GM12878 (cell line): Measurements from ENCODE around the gene ELSPBP1. TPM values are rescaled to one million over a fixed set of nuclear protein-coding genes. Genes with fewer than 3 reads are reported as not detected.

ENCODE experiments used
- ATAC-seq: fragments of 200-7000 bp; cut with Tn5 transposase; 3 replicates; pipeline ENCODE4 v1.9.1; 2020; ENCODE audit warnings: mild to moderate bottlenecking, moderate library complexity
- BruUV-seq: library from RNA; stranded (reverse); fragments of 400-500 nt; replicated peaks from 2 replicates; lab custom pipeline; 2021; lab: Mats Ljungman, UMichigan
- CTCF ChIA-PET: fragments of 300-600 bp; sonication (Branson Sonifier 250); formaldehyde crosslinking; extraction: SDS; loops from one replicate; lab custom pipeline; 2021; ENCODE audit warnings: inconsistent platforms; lab: Yijun Ruan, JAX
- POLR2A ChIA-PET: fragments of 350-600 bp; formaldehyde crosslinking; extraction: SDS; loops from one replicate; lab custom pipeline; 2021; ENCODE audit warnings: inconsistent platforms; lab: Charles Lee
- RAD21 ChIA-PET: fragments of 300-600 bp; sonication (Branson Sonifier 250); formaldehyde crosslinking; loops from one replicate; lab custom pipeline; 2023; ENCODE audit warnings: antibody characterized with exemption; ENCODE audit not compliant: unreplicated experiment; lab: Charles Lee
- SMC1A ChIA-PET: fragments of 300-600 bp; sonication (Branson Sonifier 250); formaldehyde crosslinking; loops from one replicate; lab custom pipeline; 2023; ENCODE audit not compliant: unreplicated experiment, uncharacterized antibody; lab: Charles Lee
- DNase-seq: peaks from one replicate; pipeline ENCODE4 v3.0.0-alpha.2; 2011; ENCODE audit warnings: low read depth, low spot score
- FAIRE-seq: peaks from 3 replicates; lab custom pipeline; 2011; peaks lifted over from hg19 to GRCh38; lab: Jason Lieb, UNC
- H2AFZ ChIP-seq: 2 replicates; pipeline ENCODE4 v1.6.0; 2011; ENCODE audit warnings: low read depth, low read length, control low read depth; ENCODE audit not compliant: control insufficient read depth
- H3K27ac ChIP-seq: 2 replicates; pipeline ENCODE4 v1.5.1; 2011; ENCODE audit warnings: control low read depth; ENCODE audit not compliant: control insufficient read depth, insufficient read depth
- H3K27me3 ChIP-seq, 2 experiments: replicated peaks in 1 of 2; 2 replicates each; pipeline versions ENCODE4 v1.6.0 to v1.6.1; 2011; ENCODE audit warnings: low read length in 1 of 2; ENCODE audit not compliant: control insufficient read depth in 2 of 2, insufficient read depth in 2 of 2
- H3K36me3 ChIP-seq, 2 experiments: 2 replicates each; pipeline ENCODE4 v1.5.1; 2011; ENCODE audit warnings: low read length in 1 of 2; ENCODE audit not compliant: control insufficient read depth in 2 of 2, insufficient read depth in 2 of 2
- H3K4me1 ChIP-seq: 2 replicates; pipeline ENCODE4 v1.6.1; 2011; ENCODE audit warnings: mild to moderate bottlenecking, low read length, moderate library complexity, mixed read lengths; ENCODE audit not compliant: control insufficient read depth, insufficient read depth
- H3K4me2 ChIP-seq: 2 replicates; pipeline ENCODE4 v1.6.0; 2011; ENCODE audit warnings: control low read depth; ENCODE audit not compliant: control insufficient read depth, insufficient read depth
- H3K4me3 ChIP-seq: fragments of 200-600 bp; sonication (generic); 2 replicates; pipeline ENCODE4 v1.5.1; 2016
- H3K79me2 ChIP-seq: 2 replicates; pipeline ENCODE4 v1.6.0; 2011; ENCODE audit warnings: low read length; ENCODE audit not compliant: control insufficient read depth, insufficient read depth
- H3K9ac ChIP-seq: 2 replicates; pipeline ENCODE4 v1.8.0; 2011; ENCODE audit warnings: low read length, control low read depth, mixed read lengths; ENCODE audit not compliant: control insufficient read depth, insufficient read depth
- H3K9me3 ChIP-seq: replicated peaks from 3 replicates; pipeline ENCODE4 v1.5.1; 2011; ENCODE audit warnings: mild to moderate bottlenecking, low read length; ENCODE audit not compliant: control insufficient read depth, insufficient read depth
- H4K20me1 ChIP-seq: 2 replicates; pipeline ENCODE4 v1.6.0; 2011; ENCODE audit not compliant: control insufficient read depth, insufficient read depth
- ASH2L ChIP-seq: fragments of 300-600, 200-600 bp; sonication (generic); IDR thresholded peaks from 2 replicates; pipeline ENCODE4 v1.6.1; 2017; ENCODE audit warnings: low read depth, mild to moderate bottlenecking, borderline replicate concordance
- ATF7 ChIP-seq: fragments of 450-650 bp; IDR thresholded peaks from 2 replicates; pipeline ENCODE4 v1.6.1; 2016; ENCODE audit warnings: low read depth, mild to moderate bottlenecking
- BHLHE40 ChIP-seq, 2 experiments: fragments of 450-650 bp in 1 of 2; IDR thresholded peaks; 2 replicates each; pipeline ENCODE4 v1.6.1; 2011 to 2017; ENCODE audit warnings: low read depth in 2 of 2, borderline replicate concordance in 1 of 2, improper control_type of control experiment in 1 of 2, low read length in 1 of 2, mild to moderate bottlenecking in 1 of 2
- DPF2 ChIP-seq: fragments of 450-650 bp; IDR thresholded peaks from 2 replicates; pipeline ENCODE4 v1.6.1; 2017; ENCODE audit warnings: mild to moderate bottlenecking
- HDGF ChIP-seq: fragments of 450-650 bp; IDR thresholded peaks from 2 replicates; pipeline ENCODE4 v1.6.1; 2016; ENCODE audit warnings: antibody characterized with exemption
- KAT2A ChIP-seq: conservative IDR thresholded peaks from 2 replicates; pipeline ENCODE4 v1.6.1; 2011; ENCODE audit warnings: low read depth, low read length; ENCODE audit not compliant: control insufficient read depth
- MTA2 ChIP-seq: fragments of 450-650 bp; IDR thresholded peaks from 2 replicates; pipeline ENCODE4 v1.6.1; 2016; ENCODE audit warnings: low read depth, mild to moderate bottlenecking, moderate library complexity
- MYB ChIP-seq: fragments of 150-350 bp; IDR thresholded peaks from 2 replicates; pipeline ENCODE4 v1.6.1; 2014; ENCODE audit warnings: mild to moderate bottlenecking, low read depth, low read length, borderline replicate concordance
- NFIC ChIP-seq: IDR thresholded peaks from 2 replicates; pipeline ENCODE4 v1.6.1; 2012; ENCODE audit warnings: low read depth, mild to moderate bottlenecking, inconsistent platforms, low read length, moderate library complexity
- NR2C2 ChIP-seq: IDR thresholded peaks from 2 replicates; pipeline ENCODE4 v1.6.1; 2011; ENCODE audit warnings: borderline replicate concordance, low read depth; ENCODE audit not compliant: control insufficient read depth, insufficient read length
- PAX5 ChIP-seq: IDR thresholded peaks from 2 replicates; pipeline ENCODE4 v1.6.1; 2011; ENCODE audit warnings: low read depth, low read length, borderline replicate concordance
- RELA ChIP-seq: fragments of 450-650 bp; IDR thresholded peaks from 2 replicates; pipeline ENCODE4 v1.8.0; 2014; ENCODE audit warnings: borderline replicate concordance; ENCODE audit not compliant: partially characterized antibody
- RFX5 ChIP-seq: IDR thresholded peaks from 2 replicates; pipeline ENCODE4 v1.6.1; 2011; ENCODE audit warnings: low read depth, low read length, improper control_type of control experiment
- SIX5 ChIP-seq: IDR thresholded peaks from 2 replicates; pipeline ENCODE4 v1.6.1; 2011; ENCODE audit warnings: mild to moderate bottlenecking, low read depth, low read length, moderate library complexity; ENCODE audit not compliant: severe bottlenecking
- SREBF1 ChIP-seq: IDR thresholded peaks from 2 replicates; pipeline ENCODE4 v1.6.1; 2012; ENCODE audit warnings: mild to moderate bottlenecking, low read length
- TBL1XR1 ChIP-seq: IDR thresholded peaks from 2 replicates; pipeline ENCODE4 v1.6.1; 2012; ENCODE audit warnings: low read depth, low read length, improper control_type of control experiment
- WGBS: methylation state at CpG from one replicate; pipeline ENCODE4 v1.1.6; 2016; ENCODE audit warnings: low lambda C conversion rate; ENCODE audit not compliant: insufficient replicate concordance, insufficient coverage; ENCODE audit errors: missing lambda C conversion rate; 5-methylcytosine and 5-hydroxymethylcytosine counted together
- in situ Hi-C: fragments of 300-500 bp; cut with MboI; formaldehyde crosslinking; loops from 9 replicates; pipeline ENCODE4 v1.14.3; 2018; ENCODE audit warnings: mixed read lengths
- intact Hi-C: fragments of 100-400 bp; cut with micrococcal nuclease; formaldehyde crosslinking; loops from one replicate; pipeline ENCODE4 v1.14.2; 2022; ENCODE audit not compliant: unreplicated experiment
- polyA plus RNA-seq, 11 experiments: library from polyadenylated mRNA; depleted of rRNA in 4 of 11; unstranded in 6 of 11; stranded (reverse) in 5 of 11; fragments of >200 nt; fragmentation: Nextera tagmentation in 4 of 11; fragmentation: Illumina TruSeq in 1 of 11; extraction: Ambion mirVana in 4 of 11; extraction: Trizol in 1 of 11; gene quantifications; 1 replicate in 1 of 11; 2 replicates in 10 of 11; pipeline versions ENCODE4 v1.2.1 to v1.2.3, GENCODE V29; 2011 to 2016; ENCODE audit warnings: inconsistent platforms in 2 of 11, missing spikeins in 2 of 11, low read depth in 1 of 11
- total RNA-seq, 4 experiments: library from RNA; depleted of rRNA in 3 of 4; stranded (reverse); fragments of >200 nt in 3 of 4; fragmentation: Illumina TruSeq in 1 of 4; extraction: Trizol in 1 of 4; gene quantifications; 2 replicates each; pipeline versions ENCODE4 v1.2.1 to v1.2.3, GENCODE V29; 2013 to 2021
- TF ChIP-seq, protein P1 (sequence below): fragments of 450-650 bp; formaldehyde crosslinking; IDR thresholded peaks from 2 replicates; pipeline ENCODE4 v1.4.0; 2020; ENCODE audit warnings: mild to moderate bottlenecking, moderate library complexity
- TF ChIP-seq, protein P2 (sequence below): IDR thresholded peaks from 2 replicates; pipeline ENCODE4 v1.6.1; 2011; ENCODE audit warnings: low read depth, mild to moderate bottlenecking, low read length, moderate library complexity, borderline replicate concordance; ENCODE audit errors: extremely low read depth
- TF ChIP-seq, protein P3 (sequence below): fragments of 150-350 bp; IDR thresholded peaks from 2 replicates; pipeline ENCODE4 v1.6.1; 2016; ENCODE audit warnings: low read depth, low read length

ELSPBP1 gene
- total and polyA plus RNA-seq, 10 of the 15 experiments (the other 5 are each of a cell fraction or from before 2014, with no cell fraction given): not detected

DNA sequence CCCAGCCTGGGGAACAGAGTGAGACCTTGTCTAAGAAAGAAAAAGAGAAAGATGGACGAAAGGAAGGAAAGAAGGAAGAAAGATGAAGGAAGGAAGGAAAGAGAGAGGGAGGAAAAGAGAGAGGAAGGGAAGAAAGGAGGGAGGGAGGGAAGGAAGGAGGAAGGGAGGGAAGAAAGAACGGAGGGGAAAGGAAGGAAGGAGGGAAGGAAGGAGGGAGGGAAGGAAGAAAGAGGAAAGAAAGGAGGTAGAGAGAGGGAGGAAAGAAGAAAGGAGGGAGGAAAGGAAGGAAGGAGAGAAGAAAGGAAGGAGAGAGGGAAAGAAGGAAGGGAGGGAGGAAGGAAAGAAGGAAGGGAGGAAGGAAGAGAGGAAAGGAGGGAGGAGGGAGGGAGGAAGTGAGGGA, 28.6 kb downstream of the ELSPBP1 start:
- ChIA-PET POLR2A (no interaction called here), RAD21 (no interaction called here)
- Histone ChIP-seq H3K4me3 (no peak overlapping the region), H2AFZ (no peak overlapping the region), H3K4me1 (no peaks in the 10 kb centered on the region), H3K4me2 (no peak overlapping the region), H3K36me3 (no peaks in the 10 kb centered on the region), H3K27me3 (no peaks in the 10 kb centered on the region)
- intact Hi-C loops: no loop called here
- no peak for TF ChIP-seq HDGF
- no peak for TF ChIP-seq TBL1XR1
- TF ChIP-seq, protein P1, sequence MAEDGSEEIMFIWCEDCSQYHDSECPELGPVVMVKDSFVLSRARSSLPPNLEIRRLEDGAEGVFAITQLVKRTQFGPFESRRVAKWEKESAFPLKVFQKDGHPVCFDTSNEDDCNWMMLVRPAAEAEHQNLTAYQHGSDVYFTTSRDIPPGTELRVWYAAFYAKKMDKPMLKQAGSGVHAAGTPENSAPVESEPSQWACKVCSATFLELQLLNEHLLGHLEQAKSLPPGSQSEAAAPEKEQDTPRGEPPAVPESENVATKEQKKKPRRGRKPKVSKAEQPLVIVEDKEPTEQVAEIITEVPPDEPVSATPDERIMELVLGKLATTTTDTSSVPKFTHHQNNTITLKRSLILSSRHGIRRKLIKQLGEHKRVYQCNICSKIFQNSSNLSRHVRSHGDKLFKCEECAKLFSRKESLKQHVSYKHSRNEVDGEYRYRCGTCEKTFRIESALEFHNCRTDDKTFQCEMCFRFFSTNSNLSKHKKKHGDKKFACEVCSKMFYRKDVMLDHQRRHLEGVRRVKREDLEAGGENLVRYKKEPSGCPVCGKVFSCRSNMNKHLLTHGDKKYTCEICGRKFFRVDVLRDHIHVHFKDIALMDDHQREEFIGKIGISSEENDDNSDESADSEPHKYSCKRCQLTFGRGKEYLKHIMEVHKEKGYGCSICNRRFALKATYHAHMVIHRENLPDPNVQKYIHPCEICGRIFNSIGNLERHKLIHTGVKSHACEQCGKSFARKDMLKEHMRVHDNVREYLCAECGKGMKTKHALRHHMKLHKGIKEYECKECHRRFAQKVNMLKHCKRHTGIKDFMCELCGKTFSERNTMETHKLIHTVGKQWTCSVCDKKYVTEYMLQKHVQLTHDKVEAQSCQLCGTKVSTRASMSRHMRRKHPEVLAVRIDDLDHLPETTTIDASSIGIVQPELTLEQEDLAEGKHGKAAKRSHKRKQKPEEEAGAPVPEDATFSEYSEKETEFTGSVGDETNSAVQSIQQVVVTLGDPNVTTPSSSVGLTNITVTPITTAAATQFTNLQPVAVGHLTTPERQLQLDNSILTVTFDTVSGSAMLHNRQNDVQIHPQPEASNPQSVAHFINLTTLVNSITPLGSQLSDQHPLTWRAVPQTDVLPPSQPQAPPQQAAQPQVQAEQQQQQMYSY: no peak
- TF ChIP-seq NR2C2: no peak
- no peak for TF ChIP-seq PAX5
- no peak for TF ChIP-seq ASH2L
- TF ChIP-seq, protein P2, sequence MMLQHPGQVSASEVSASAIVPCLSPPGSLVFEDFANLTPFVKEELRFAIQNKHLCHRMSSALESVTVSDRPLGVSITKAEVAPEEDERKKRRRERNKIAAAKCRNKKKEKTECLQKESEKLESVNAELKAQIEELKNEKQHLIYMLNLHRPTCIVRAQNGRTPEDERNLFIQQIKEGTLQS: no peak
- TF ChIP-seq RELA: no peak
- TF ChIP-seq KAT2A: no peak
- no peak for TF ChIP-seq NFIC
- no peak for TF ChIP-seq BHLHE40 (IDR thresholded peaks at IDR 0.05; ENCODE audit: borderline replicate concordance in 1 of 2, low read depth in 2 of 2, low read length in 1 of 2)
- TF ChIP-seq MYB: no peak
- TF ChIP-seq, protein P3, sequence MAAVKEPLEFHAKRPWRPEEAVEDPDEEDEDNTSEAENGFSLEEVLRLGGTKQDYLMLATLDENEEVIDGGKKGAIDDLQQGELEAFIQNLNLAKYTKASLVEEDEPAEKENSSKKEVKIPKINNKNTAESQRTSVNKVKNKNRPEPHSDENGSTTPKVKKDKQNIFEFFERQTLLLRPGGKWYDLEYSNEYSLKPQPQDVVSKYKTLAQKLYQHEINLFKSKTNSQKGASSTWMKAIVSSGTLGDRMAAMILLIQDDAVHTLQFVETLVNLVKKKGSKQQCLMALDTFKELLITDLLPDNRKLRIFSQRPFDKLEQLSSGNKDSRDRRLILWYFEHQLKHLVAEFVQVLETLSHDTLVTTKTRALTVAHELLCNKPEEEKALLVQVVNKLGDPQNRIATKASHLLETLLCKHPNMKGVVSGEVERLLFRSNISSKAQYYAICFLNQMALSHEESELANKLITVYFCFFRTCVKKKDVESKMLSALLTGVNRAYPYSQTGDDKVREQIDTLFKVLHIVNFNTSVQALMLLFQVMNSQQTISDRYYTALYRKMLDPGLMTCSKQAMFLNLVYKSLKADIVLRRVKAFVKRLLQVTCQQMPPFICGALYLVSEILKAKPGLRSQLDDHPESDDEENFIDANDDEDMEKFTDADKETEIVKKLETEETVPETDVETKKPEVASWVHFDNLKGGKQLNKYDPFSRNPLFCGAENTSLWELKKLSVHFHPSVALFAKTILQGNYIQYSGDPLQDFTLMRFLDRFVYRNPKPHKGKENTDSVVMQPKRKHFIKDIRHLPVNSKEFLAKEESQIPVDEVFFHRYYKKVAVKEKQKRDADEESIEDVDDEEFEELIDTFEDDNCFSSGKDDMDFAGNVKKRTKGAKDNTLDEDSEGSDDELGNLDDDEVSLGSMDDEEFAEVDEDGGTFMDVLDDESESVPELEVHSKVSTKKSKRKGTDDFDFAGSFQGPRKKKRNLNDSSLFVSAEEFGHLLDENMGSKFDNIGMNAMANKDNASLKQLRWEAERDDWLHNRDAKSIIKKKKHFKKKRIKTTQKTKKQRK: no peak
- no peak for TF ChIP-seq SREBF1
- no peak for TF ChIP-seq MTA2
- TF ChIP-seq DPF2: no peak
- no peak for TF ChIP-seq RFX5
- TF ChIP-seq ATF7: no peak
- no peak for TF ChIP-seq SIX5
- TF ChIP-seq, all 136 proteins: peak for 0
- no TSS peak for BruUV-seq
- Histone ChIP-seq H3K79me2 (no peaks in the 10 kb centered on the region), H3K9me3 (no peaks in the 10 kb centered on the region), H3K27ac (no peak overlapping the region), H4K20me1 (no peaks in the 10 kb centered on the region), H3K9ac (no peak overlapping the region)
- CTCF ChIA-PET: no interaction called here
- no peak for ATAC-seq
- no peak for FAIRE-seq
- DNase-seq: no peak
- WGBS: 0% methylated on average over 2 of the region's 2 CpGs
- SMC1A ChIA-PET: no interaction called here
- in situ Hi-C loops: no loop called here
